Measurements from ENCODE around the gene AOPEP. TPM values are rescaled to one million over a fixed set of nuclear protein-coding genes. Genes with fewer than 3 reads are reported as not detected.

Gene AOPEP
- total and polyA plus RNA-seq, 12 donors = 110 to 250 (median 161) TPM

- Histone ChIP-seq H3K4me3 (no peak overlapping the region), H3K27ac (peak overlapping the region in 4 of 10 donors; percentile 19 to 65 (median 44)), H3K4me1 (peaks cover 16 to 95% (median 50%) of the 10 kb centered on the region in 9 donors), H3K27me3 (no peaks in the 10 kb centered on the region), H3K9me3 (no peaks in the 10 kb centered on the region), H3K36me3 (peaks cover 0 to 76% (median 18%) of the 10 kb centered on the region in 9 donors)
- TF ChIP-seq, protein P1, sequence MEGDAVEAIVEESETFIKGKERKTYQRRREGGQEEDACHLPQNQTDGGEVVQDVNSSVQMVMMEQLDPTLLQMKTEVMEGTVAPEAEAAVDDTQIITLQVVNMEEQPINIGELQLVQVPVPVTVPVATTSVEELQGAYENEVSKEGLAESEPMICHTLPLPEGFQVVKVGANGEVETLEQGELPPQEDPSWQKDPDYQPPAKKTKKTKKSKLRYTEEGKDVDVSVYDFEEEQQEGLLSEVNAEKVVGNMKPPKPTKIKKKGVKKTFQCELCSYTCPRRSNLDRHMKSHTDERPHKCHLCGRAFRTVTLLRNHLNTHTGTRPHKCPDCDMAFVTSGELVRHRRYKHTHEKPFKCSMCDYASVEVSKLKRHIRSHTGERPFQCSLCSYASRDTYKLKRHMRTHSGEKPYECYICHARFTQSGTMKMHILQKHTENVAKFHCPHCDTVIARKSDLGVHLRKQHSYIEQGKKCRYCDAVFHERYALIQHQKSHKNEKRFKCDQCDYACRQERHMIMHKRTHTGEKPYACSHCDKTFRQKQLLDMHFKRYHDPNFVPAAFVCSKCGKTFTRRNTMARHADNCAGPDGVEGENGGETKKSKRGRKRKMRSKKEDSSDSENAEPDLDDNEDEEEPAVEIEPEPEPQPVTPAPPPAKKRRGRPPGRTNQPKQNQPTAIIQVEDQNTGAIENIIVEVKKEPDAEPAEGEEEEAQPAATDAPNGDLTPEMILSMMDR (IDR thresholded peaks at IDR 0.05) = no peak
- intact Hi-C loops (cut with DNase I) = no loop called here
- 68 to 76% methylated on average over 12 of the region's 12 CpGs for WGBS, 2 donors
- ATAC-seq (peak in 2 of 8 donors; percentile 3 to 20), DNase-seq (no peak)
Observed at GRCh38 chr9:95104980-95105379, 378.5 kb downstream of the AOPEP start.

DNA sequence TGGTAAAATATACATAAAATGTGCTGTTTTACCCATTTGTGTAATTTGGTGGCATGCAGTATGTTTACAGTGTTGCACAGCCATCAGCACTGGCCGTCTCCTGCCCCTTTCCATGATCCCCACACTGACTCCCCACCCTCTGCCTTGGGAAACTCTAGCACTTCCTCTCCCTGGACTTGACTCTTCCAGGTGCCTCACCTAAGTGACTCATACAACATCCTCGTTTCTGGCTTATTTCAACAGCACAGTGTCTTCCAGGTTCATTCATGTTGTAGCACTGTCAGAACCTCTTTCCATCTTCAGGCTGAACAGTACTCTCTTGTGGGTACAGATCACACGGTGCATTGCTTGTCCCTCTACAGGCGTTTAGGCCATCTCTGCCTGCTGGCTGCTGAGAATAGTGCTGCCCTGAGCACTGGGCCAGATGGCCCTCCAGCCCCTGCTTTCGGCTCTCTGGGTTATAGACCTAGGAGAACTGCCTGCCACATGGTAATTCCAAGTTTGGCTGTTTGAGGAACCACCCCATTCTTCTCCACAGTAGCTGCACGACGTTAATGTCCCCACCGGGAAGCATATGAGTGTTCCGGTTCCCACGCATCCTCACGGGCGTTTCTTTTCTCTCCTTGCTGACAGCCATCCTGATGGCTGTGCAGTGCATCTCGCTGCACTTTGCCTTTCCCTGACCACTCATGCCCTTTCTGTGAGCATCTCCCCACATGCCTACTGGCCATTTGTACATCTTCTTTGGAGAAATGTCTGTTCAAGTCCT is 379.2 kb downstream of the AOPEP start:
- Histone ChIP-seq H3K27ac (peak overlapping the region in 3 of 10 donors; percentile 19 to 62 (median 25)), H3K27me3 (no peaks in the 10 kb centered on the region), H3K4me3 (no peak overlapping the region), H3K4me1 (peaks cover 16 to 94% (median 43%) of the 10 kb centered on the region in 9 donors), H3K36me3 (peaks cover 0 to 76% (median 26%) of the 10 kb centered on the region in 9 donors), H3K9me3 (no peaks in the 10 kb centered on the region)
- TF ChIP-seq, protein P1 (IDR thresholded peaks at IDR 0.05) = no peak
- ATAC-seq (no peak), DNase-seq (no peak)
- intact Hi-C loops (cut with DNase I) = no loop called here
- WGBS, 2 donors = 78 to 82% methylated on average over 13 of the region's 13 CpGs

DNA sequence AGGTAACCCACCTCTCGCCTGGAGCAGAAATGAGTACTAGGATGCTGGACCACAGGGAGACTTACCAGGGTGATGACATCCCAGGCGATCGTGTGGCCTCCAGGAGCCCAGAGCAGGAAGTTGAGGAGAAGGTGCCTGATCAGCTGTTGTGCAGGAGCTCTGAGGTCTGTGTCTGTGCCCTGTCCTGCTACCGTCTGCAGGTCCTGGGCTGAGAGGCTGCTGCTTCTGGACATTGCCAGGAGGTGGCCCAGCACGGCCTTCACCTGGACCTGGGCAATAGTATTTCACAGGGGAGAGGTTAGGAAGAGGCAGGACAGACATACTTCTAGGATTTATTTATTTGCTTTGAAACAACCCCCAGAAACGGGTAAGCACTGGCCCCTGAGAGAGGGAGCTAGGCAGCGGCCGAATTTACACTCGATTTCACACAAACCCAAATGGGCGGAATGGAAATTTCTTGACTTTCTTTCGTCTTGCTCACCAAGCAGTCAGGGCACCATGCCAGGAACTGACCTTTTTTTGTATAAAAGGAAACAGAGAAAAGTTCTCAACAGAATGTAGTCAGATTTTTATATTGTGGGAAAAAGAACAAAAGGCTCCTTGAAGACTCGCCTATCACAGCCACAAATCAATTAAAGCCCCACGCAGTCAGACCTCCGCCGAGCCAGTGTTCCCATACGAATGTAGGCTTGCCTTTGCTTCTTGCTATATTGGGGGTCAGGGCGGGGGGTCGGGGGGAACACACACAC is 380.7 kb downstream of the AOPEP start:
- Histone ChIP-seq H3K27ac (peak overlapping the region in 3 of 10 donors; percentile 25 to 62 (median 52)), H3K4me3 (no peak overlapping the region), H3K36me3 (peaks cover 0 to 79% (median 36%) of the 10 kb centered on the region in 9 donors), H3K4me1 (peaks cover 9 to 85% (median 28%) of the 10 kb centered on the region in 9 donors), H3K9me3 (no peaks in the 10 kb centered on the region), H3K27me3 (no peaks in the 10 kb centered on the region)
- intact Hi-C loops (cut with DNase I) = no loop called here
- no peak for ATAC-seq
- WGBS, 2 donors = 82 to 84% methylated on average over 18 of the region's 18 CpGs
- peak in 1 of 2 donors; percentile 60 for DNase-seq
- TF ChIP-seq, protein P1 (IDR thresholded peaks at IDR 0.05) = no peak

GRCh38 chr9:95107976-95108375 is 381.5 kb downstream of the AOPEP start:
- TF ChIP-seq, protein P1 (IDR thresholded peaks at IDR 0.05) = no peak
- Histone ChIP-seq H3K27ac (peak overlapping the region in 4 of 10 donors; percentile 2 to 62 (median 30)), H3K4me1 (peaks cover 8 to 77% (median 20%) of the 10 kb centered on the region in 9 donors), H3K9me3 (no peaks in the 10 kb centered on the region), H3K36me3 (peaks cover 0 to 87% (median 40%) of the 10 kb centered on the region in 9 donors), H3K4me3 (no peak overlapping the region), H3K27me3 (no peaks in the 10 kb centered on the region)
- intact Hi-C loops (cut with DNase I) = no loop called here
- ATAC-seq = no peak
- DNase-seq = no peak
- 90% methylated on average over 14 of the region's 14 CpGs for WGBS, 2 donors
